GM19193 (cell line): ENCODE results near the gene WASF3.

Experiments
- POLR2A ChIP-seq: IDR thresholded peaks from 4 replicates; pipeline ENCODE4 v1.6.1; 2011; ENCODE audit not compliant: insufficient read depth, insufficient read length; ENCODE audit errors: extremely low read depth

Gene WASF3

GRCh38 chr13:26591672-26592071 is 34.2 kb downstream of the WASF3 start:
- TF ChIP-seq POLR2A, result no peak

GRCh38 chr13:26593661-26594060 is 36.2 kb downstream of the WASF3 start:
- TF ChIP-seq POLR2A, result no peak

- TF ChIP-seq POLR2A, result no peak
Observed at GRCh38 chr13:26594363-26594762, 36.9 kb downstream of the WASF3 start.

- TF ChIP-seq POLR2A, result no peak
Observed at GRCh38 chr13:26596458-26596857, 39.0 kb downstream of the WASF3 start.

- no peak for TF ChIP-seq POLR2A
Observed at GRCh38 chr13:26599403-26599802, 41.9 kb downstream of the WASF3 start.

- no peak for TF ChIP-seq POLR2A
Observed at GRCh38 chr13:26599860-26600259, 42.4 kb downstream of the WASF3 start.

- TF ChIP-seq POLR2A, result no peak
Observed at GRCh38 chr13:26600343-26600742, 42.9 kb downstream of the WASF3 start.

GRCh38 chr13:26601669-26602068 is 44.2 kb downstream of the WASF3 start:
- TF ChIP-seq POLR2A, result no peak

- TF ChIP-seq POLR2A, result no peak
Observed at GRCh38 chr13:26602783-26603182, 45.3 kb downstream of the WASF3 start.

GRCh38 chr13:26604784-26605545 is 47.5 kb downstream of the WASF3 start:
- no peak for TF ChIP-seq POLR2A

- no peak for TF ChIP-seq POLR2A
Observed at GRCh38 chr13:26605845-26606244, 48.4 kb downstream of the WASF3 start.

GRCh38 chr13:26606631-26607030 is 49.1 kb downstream of the WASF3 start:
- TF ChIP-seq POLR2A, result no peak

- no peak for TF ChIP-seq POLR2A
Observed at GRCh38 chr13:26614721-26615120, 57.2 kb downstream of the WASF3 start.

- no peak for TF ChIP-seq POLR2A
Observed at GRCh38 chr13:26616126-26616525, 58.6 kb downstream of the WASF3 start.

GRCh38 chr13:26618726-26619125 is 61.2 kb downstream of the WASF3 start:
- no peak for TF ChIP-seq POLR2A

GRCh38 chr13:26619358-26619757 is 61.9 kb downstream of the WASF3 start:
- TF ChIP-seq POLR2A, result no peak
